HG03135 (cell line): Measurements from ENCODE around the gene HTR3C.

ENCODE experiments used
- ATAC-seq: cut with Tn5 transposase; IDR thresholded peaks from one replicate; pipeline ENCODE4 v1.9.1; 2021; ENCODE audit warnings: mild to moderate bottlenecking, moderate library complexity; ENCODE audit not compliant: unreplicated experiment

The HTR3C gene

GRCh38 chr3:184082034-184082433 lies 29.2 kb downstream of the HTR3C start:
- no peak for ATAC-seq

GRCh38 chr3:184082465-184082864 lies 29.6 kb downstream of the HTR3C start:
- no peak for ATAC-seq

GRCh38 chr3:184085389-184085852 lies 32.6 kb downstream of the HTR3C start:
- no peak for ATAC-seq

- no peak for ATAC-seq
Observed at GRCh38 chr3:184092199-184092598, 39.4 kb downstream of the HTR3C start.

- ATAC-seq = no peak
Observed at GRCh38 chr3:184096811-184097383, 44.0 kb downstream of the HTR3C start, which contains the start of gene HTR3E. HTR3E (plus strand) TSS chr3:184097064; CDS start chr3:184097530, 466 bp downstream.

- ATAC-seq = no peak
Observed at GRCh38 chr3:184097556-184097955, 44.7 kb downstream of the HTR3C start.

GRCh38 chr3:184099806-184100686 lies 47.2 kb downstream of the HTR3C start:
- no peak for ATAC-seq
